OCI-LY7 (cell line): ENCODE measurements around the gene APBB2. TPM values are rescaled to one million over a fixed set of nuclear protein-coding genes. Genes with fewer than 3 reads are reported as not detected.

Source experiments
- BruUV-seq: library from RNA; stranded (reverse); fragments of 400-500 nt; replicated peaks from 2 replicates; lab custom pipeline; 2021; lab: Mats Ljungman, UMichigan
- CTCF ChIA-PET: fragments of 300-600 bp; sonication (Branson Sonifier 250); formaldehyde crosslinking; loops from one replicate; lab custom pipeline; 2022; ENCODE audit warnings: antibody characterized with exemption; ENCODE audit not compliant: unreplicated experiment; lab: Charles Lee
- POLR2A ChIA-PET: fragments of 300-600 bp; sonication (Branson Sonifier 250); formaldehyde crosslinking; loops from one replicate; lab custom pipeline; 2022; ENCODE audit warnings: antibody characterized with exemption; lab: Charles Lee
- DNase-seq: peaks from one replicate; pipeline ENCODE4 v3.0.0-alpha.2; 2015; ENCODE audit warnings: low spot score
- H2AFZ ChIP-seq: fragments of 200-600 bp; sonication (generic), shearing (Covaris generic); 2 replicates; pipeline ENCODE4 v1.6.1; 2014; ENCODE audit warnings: mild to moderate bottlenecking, antibody characterized with exemption, low read length, moderate library complexity
- H3K27ac ChIP-seq: fragments of 200-600 bp; sonication (generic); 2 replicates; pipeline ENCODE4 v1.5.1; 2014; ENCODE audit warnings: mixed run types, low read depth, mild to moderate bottlenecking, moderate library complexity, low read length, inconsistent platforms; ENCODE audit not compliant: poor library complexity, severe bottlenecking
- H3K36me3 ChIP-seq: fragments of 200-600 bp; sonication (generic); 2 replicates; pipeline ENCODE4 v1.6.1; 2014; ENCODE audit warnings: mild to moderate bottlenecking, antibody characterized with exemption, low read length, moderate library complexity, mixed read lengths; ENCODE audit not compliant: insufficient read depth
- H3K4me1 ChIP-seq: fragments of 200-600 bp; sonication (generic); 2 replicates; pipeline ENCODE4 v1.5.1; 2014; ENCODE audit warnings: mild to moderate bottlenecking, low read length; ENCODE audit not compliant: insufficient read depth, poor library complexity, severe bottlenecking
- H3K4me2 ChIP-seq: fragments of 200-600 bp; sonication (generic); 2 replicates; pipeline ENCODE4 v1.6.1; 2014; ENCODE audit warnings: mild to moderate bottlenecking, low read length
- H3K4me3 ChIP-seq: fragments of 200-600 bp; sonication (generic); 2 replicates; pipeline ENCODE4 v1.5.1; 2014; ENCODE audit warnings: mild to moderate bottlenecking, low read depth, low read length; ENCODE audit not compliant: poor library complexity, severe bottlenecking
- H3K79me2 ChIP-seq: fragments of 200-600 bp; sonication (generic); 2 replicates; pipeline ENCODE4 v1.6.1; 2016; ENCODE audit warnings: low read depth, mild to moderate bottlenecking, low read length, moderate library complexity, mixed read lengths; ENCODE audit not compliant: insufficient read depth
- H3K9me2 ChIP-seq: fragments of 200-600 bp; sonication (generic); 2 replicates; pipeline ENCODE4 v1.6.1; 2016; ENCODE audit warnings: mild to moderate bottlenecking, low read length, mixed read lengths; ENCODE audit not compliant: insufficient read depth
- H3K9me3 ChIP-seq: fragments of 200-600 bp; sonication (generic); 2 replicates; pipeline ENCODE4 v1.6.1; 2014; ENCODE audit warnings: mild to moderate bottlenecking, mixed run types, low read length, mixed read lengths
- H4K20me1 ChIP-seq: fragments of 200-600 bp; sonication (generic); 2 replicates; pipeline ENCODE4 v1.6.1; 2014; ENCODE audit warnings: mild to moderate bottlenecking, antibody characterized with exemption, low read length, moderate library complexity, mixed read lengths; ENCODE audit not compliant: insufficient read depth
- EZH2phosphoT487 ChIP-seq: fragments of 200-600 bp; sonication (generic); IDR thresholded peaks from 2 replicates; pipeline ENCODE4 v1.6.1; 2018; ENCODE audit warnings: low read depth, borderline replicate concordance, mild to moderate bottlenecking, mixed run types, antibody characterized with exemption, low read length, moderate library complexity, mixed read lengths
- intact Hi-C: fragments of 100-400 bp; cut with micrococcal nuclease; formaldehyde crosslinking; loops from one replicate; pipeline ENCODE4 v1.10.0; 2022; ENCODE audit not compliant: unreplicated experiment
- total RNA-seq, 2 experiments: library from RNA; depleted of rRNA in 1 of 2; stranded (reverse); fragments of >200 nt in 1 of 2; shearing (Covaris generic) in 1 of 2; gene quantifications; 2 replicates each; pipeline ENCODE4 v1.2.3, GENCODE V29; 2014 to 2022
- TF ChIP-seq, protein P1 (sequence below): fragments of 200-600 bp; sonication (generic); conservative IDR thresholded peaks from 2 replicates; pipeline ENCODE4 v1.5.1; 2014; ENCODE audit warnings: mild to moderate bottlenecking, antibody characterized with exemption, low read length, moderate library complexity, mixed read lengths

Gene APBB2
- total RNA-seq, 2 experiments from 2014 or later, result 66.4 to 88.5 TPM

GRCh38 chr4:41029098-41029497 lies 185.2 kb downstream of the APBB2 start:
- H2AFZ ChIP-seq, result no peak overlapping the region
- POLR2A ChIA-PET, result interaction anchor here (0.9 to 1.3 kb wide), 3 partner anchors 9 to 33 kb away, joined by 3 to 4 read pairs (median 3); no protein-coding TSS in a partner anchor
- H3K4me1 ChIP-seq, result no peaks in the 10 kb centered on the region
- no TSS peak for BruUV-seq
- no peaks in the 10 kb centered on the region for H4K20me1 ChIP-seq
- intact Hi-C loops, result no loop called here
- no peak for TF ChIP-seq EZH2phosphoT487
- TF ChIP-seq, protein P1, sequence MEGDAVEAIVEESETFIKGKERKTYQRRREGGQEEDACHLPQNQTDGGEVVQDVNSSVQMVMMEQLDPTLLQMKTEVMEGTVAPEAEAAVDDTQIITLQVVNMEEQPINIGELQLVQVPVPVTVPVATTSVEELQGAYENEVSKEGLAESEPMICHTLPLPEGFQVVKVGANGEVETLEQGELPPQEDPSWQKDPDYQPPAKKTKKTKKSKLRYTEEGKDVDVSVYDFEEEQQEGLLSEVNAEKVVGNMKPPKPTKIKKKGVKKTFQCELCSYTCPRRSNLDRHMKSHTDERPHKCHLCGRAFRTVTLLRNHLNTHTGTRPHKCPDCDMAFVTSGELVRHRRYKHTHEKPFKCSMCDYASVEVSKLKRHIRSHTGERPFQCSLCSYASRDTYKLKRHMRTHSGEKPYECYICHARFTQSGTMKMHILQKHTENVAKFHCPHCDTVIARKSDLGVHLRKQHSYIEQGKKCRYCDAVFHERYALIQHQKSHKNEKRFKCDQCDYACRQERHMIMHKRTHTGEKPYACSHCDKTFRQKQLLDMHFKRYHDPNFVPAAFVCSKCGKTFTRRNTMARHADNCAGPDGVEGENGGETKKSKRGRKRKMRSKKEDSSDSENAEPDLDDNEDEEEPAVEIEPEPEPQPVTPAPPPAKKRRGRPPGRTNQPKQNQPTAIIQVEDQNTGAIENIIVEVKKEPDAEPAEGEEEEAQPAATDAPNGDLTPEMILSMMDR, result no peak
- no peak for DNase-seq
- CTCF ChIA-PET, result no interaction called here
- no peak overlapping the region for H3K4me2 ChIP-seq
- H3K9me2 ChIP-seq, result no peaks in the 10 kb centered on the region
- no peak overlapping the region for H3K27ac ChIP-seq
- no peak overlapping the region for H3K4me3 ChIP-seq
- peaks cover 57% of the 10 kb centered on the region for H3K36me3 ChIP-seq
- peaks cover 32% of the 10 kb centered on the region for H3K9me3 ChIP-seq
- H3K79me2 ChIP-seq, result no peaks in the 10 kb centered on the region

DNA sequence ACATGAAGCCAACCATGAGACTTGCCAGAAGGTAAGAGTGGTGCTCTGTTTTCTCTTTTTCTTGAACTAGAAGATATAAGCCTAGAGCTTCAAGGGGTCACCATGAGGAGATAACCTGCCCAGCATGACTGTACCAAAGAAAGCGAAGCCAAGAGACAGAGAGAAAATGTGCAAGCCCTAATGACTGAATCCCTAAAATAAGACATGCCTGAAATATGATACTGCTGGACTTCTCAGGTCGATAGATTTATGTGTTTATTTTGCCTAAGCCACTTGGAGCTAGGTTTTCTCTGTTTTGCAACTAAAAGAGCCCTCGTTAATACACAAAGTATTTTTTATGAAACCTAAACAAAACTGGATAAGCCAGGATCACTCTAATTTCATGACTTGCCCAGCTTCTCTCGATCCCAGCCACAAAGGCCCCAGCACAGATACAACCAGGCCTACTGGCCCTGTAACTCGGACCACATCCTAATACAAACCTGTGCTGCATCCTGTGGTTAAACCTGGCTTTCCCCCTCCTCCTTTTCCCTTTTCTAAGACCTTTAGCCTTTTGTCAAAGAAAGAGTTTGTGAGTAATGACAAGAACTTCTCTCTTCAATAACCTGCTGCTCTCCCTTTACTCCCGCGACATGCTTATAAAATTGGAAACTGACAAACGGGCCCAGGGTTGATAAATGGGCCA lies 185.8 kb downstream of the APBB2 start:
- intact Hi-C loops, result no loop called here
- peaks cover 38% of the 10 kb centered on the region for H3K9me3 ChIP-seq
- H2AFZ ChIP-seq, result no peak overlapping the region
- no peak overlapping the region for H3K4me3 ChIP-seq
- TF ChIP-seq, protein P1, result no peak
- TF ChIP-seq EZH2phosphoT487, result no peak
- no peaks in the 10 kb centered on the region for H3K4me1 ChIP-seq
- no peaks in the 10 kb centered on the region for H3K9me2 ChIP-seq
- no TSS peak for BruUV-seq
- H3K79me2 ChIP-seq, result no peaks in the 10 kb centered on the region
- H4K20me1 ChIP-seq, result no peaks in the 10 kb centered on the region
- H3K27ac ChIP-seq, result no peak overlapping the region
- no peak overlapping the region for H3K4me2 ChIP-seq
- ChIA-PET POLR2A (interaction anchor here (1.1 to 1.3 kb wide), 3 partner anchors 10 to 34 kb away, joined by 3 to 4 read pairs (median 3); no protein-coding TSS in a partner anchor), CTCF (interaction anchor here (1.0 kb wide), 1 partner anchor 25 kb away, joined by 3 read pairs; no protein-coding TSS in a partner anchor)
- DNase-seq, result no peak
- H3K36me3 ChIP-seq, result peaks cover 62% of the 10 kb centered on the region

- Histone ChIP-seq H2AFZ (no peak overlapping the region), H4K20me1 (no peaks in the 10 kb centered on the region), H3K36me3 (peaks cover 53% of the 10 kb centered on the region), H3K9me3 (peaks cover 35% of the 10 kb centered on the region), H3K9me2 (no peaks in the 10 kb centered on the region), H3K4me1 (no peaks in the 10 kb centered on the region), H3K79me2 (no peaks in the 10 kb centered on the region), H3K4me3 (no peak overlapping the region), H3K27ac (no peak overlapping the region), H3K4me2 (no peak overlapping the region)
- CTCF ChIA-PET, result no interaction called here
- POLR2A ChIA-PET, result interaction anchor here (1.1 kb wide), 1 partner anchor 17 kb away, joined by 4 read pairs; no protein-coding TSS in a partner anchor
- TF ChIP-seq, protein P1, result no peak
- TF ChIP-seq EZH2phosphoT487, result no peak
- no peak for DNase-seq
- intact Hi-C loops, result no loop called here
- BruUV-seq, result no TSS peak
Measured at GRCh38 chr4:41026971-41027370, 187.4 kb downstream of the APBB2 start.
